MM.1S (cell line): Measurements from ENCODE around the gene S100B.

Source experiments
- DNase-seq: peaks from one replicate; pipeline ENCODE4 v3.0.0-alpha.2; 2015
- H2AFZ ChIP-seq: fragments of 300-600 bp; sonication (generic); 2 replicates; pipeline ENCODE4 v1.6.0; 2016; ENCODE audit warnings: antibody characterized with exemption, low read length
- H3F3A ChIP-seq: fragments of 300-600 bp; sonication (generic); 2 replicates; pipeline ENCODE4 v1.6.1; 2016; ENCODE audit warnings: mild to moderate bottlenecking, antibody characterized with exemption, low read length, moderate library complexity, mixed read lengths; ENCODE audit not compliant: insufficient read depth
- H3K27ac ChIP-seq: fragments of 300-600 bp; sonication (generic); 2 replicates; pipeline ENCODE4 v1.5.1; 2016; ENCODE audit warnings: mild to moderate bottlenecking, low read length
- H3K27me3 ChIP-seq: fragments of 300-600 bp; sonication (generic); replicated peaks from 2 replicates; pipeline ENCODE4 v1.6.0; 2016; ENCODE audit warnings: low read length; ENCODE audit not compliant: insufficient read depth
- H3K36me3 ChIP-seq: fragments of 300-600 bp; sonication (generic); replicated peaks from 2 replicates; pipeline ENCODE4 v1.6.1; 2016; ENCODE audit warnings: mild to moderate bottlenecking, low read length, mixed read lengths; ENCODE audit not compliant: insufficient read depth
- H3K4me1 ChIP-seq: fragments of 300-600 bp; sonication (generic); 2 replicates; pipeline ENCODE4 v1.6.1; 2016; ENCODE audit warnings: low read length, mixed read lengths
- H3K4me2 ChIP-seq: fragments of 300-600 bp; sonication (generic); 2 replicates; pipeline ENCODE4 v1.6.0; 2016; ENCODE audit warnings: low read depth, low read length
- H3K4me3 ChIP-seq: fragments of 300-600 bp; sonication (generic); 2 replicates; pipeline ENCODE4 v1.5.1; 2016; ENCODE audit warnings: low read length, mixed read lengths
- H3K79me2 ChIP-seq: fragments of 300-600 bp; sonication (generic); 2 replicates; pipeline ENCODE4 v1.6.1; 2016; ENCODE audit warnings: mixed run types, low read length, mixed read lengths
- H3K9ac ChIP-seq: fragments of 300-600 bp; sonication (generic); 2 replicates; pipeline ENCODE4 v1.6.1; 2016; ENCODE audit warnings: low read length, mixed read lengths
- H3K9me2 ChIP-seq: fragments of 300-600 bp; sonication (generic); replicated peaks from 2 replicates; pipeline ENCODE4 v1.6.1; 2016; ENCODE audit warnings: mild to moderate bottlenecking, low read length, mixed read lengths; ENCODE audit not compliant: insufficient read depth
- H3K9me3 ChIP-seq: fragments of 300-600 bp; sonication (generic); replicated peaks from 2 replicates; pipeline ENCODE4 v1.6.1; 2016; ENCODE audit warnings: mild to moderate bottlenecking, low read length, mixed read lengths; ENCODE audit not compliant: insufficient read depth
- H4K20me1 ChIP-seq: fragments of 300-600 bp; sonication (generic); 2 replicates; pipeline ENCODE4 v1.6.1; 2016; ENCODE audit warnings: mild to moderate bottlenecking, low read length, moderate library complexity, mixed read lengths; ENCODE audit not compliant: insufficient read depth
- CTCF ChIP-seq: fragments of 300-600 bp; sonication (generic); IDR thresholded peaks from 2 replicates; pipeline ENCODE4 v1.5.1; 2016; ENCODE audit warnings: antibody characterized with exemption, low read length, mixed read lengths
- EZH2 ChIP-seq: fragments of 300-600 bp; sonication (generic); optimal IDR thresholded peaks from 2 replicates; pipeline ENCODE3; 2017; ENCODE audit warnings: low read depth, mild to moderate bottlenecking, antibody characterized with exemption, low read length, mixed read lengths
- EZH2phosphoT487 ChIP-seq: fragments of 300-600 bp; sonication (generic); IDR thresholded peaks from 2 replicates; pipeline ENCODE4 v1.6.1; 2018; ENCODE audit warnings: antibody characterized with exemption, low read length

S100B gene

GRCh38 chr21:46596201-46596600 is 8.7 kb downstream of the S100B start:
- TF ChIP-seq EZH2phosphoT487 (no peak), EZH2 (no peak), CTCF (no peak)
- Histone ChIP-seq H3K4me3 (no peak overlapping the region), H3K27ac (no peak overlapping the region), H3K4me2 (no peak overlapping the region), H3K4me1 (no peaks in the 10 kb centered on the region), H3K79me2 (no peaks in the 10 kb centered on the region), H3K9ac (no peak overlapping the region), H3K9me2 (no peaks in the 10 kb centered on the region), H3F3A (no peaks in the 10 kb centered on the region), H3K27me3 (peaks cover 17% of the 10 kb centered on the region), H3K9me3 (no peaks in the 10 kb centered on the region), H4K20me1 (no peaks in the 10 kb centered on the region), H3K36me3 (no peaks in the 10 kb centered on the region), H2AFZ (no peak overlapping the region)
- DNase-seq: no peak

DNA sequence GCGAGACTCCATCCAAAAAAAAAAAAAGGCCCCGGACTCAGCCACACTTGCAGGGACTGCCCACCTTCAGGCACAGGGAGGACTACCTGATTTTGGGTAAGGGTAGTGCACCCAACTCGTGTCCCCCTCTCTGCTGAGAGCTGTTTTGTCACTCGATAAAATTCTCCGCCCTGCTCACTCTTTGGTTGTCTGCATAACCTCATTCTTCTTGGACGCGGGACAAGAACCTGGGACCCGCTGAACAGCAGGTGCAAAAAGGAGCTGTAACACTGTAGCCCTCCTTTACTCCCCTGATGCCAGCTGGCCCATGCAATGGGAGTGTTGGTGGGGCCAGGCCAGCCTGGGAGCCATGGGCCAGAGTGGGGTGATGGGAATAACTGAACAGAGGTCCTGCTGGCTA is 10.6 kb downstream of the S100B start:
- H3K9me3 ChIP-seq: no peaks in the 10 kb centered on the region
- no peak for TF ChIP-seq EZH2
- TF ChIP-seq EZH2phosphoT487: no peak
- TF ChIP-seq CTCF: no peak
- H3K4me3 ChIP-seq: no peak overlapping the region
- no peak overlapping the region for H3K4me2 ChIP-seq
- H3K4me1 ChIP-seq: no peaks in the 10 kb centered on the region
- H3F3A ChIP-seq: no peaks in the 10 kb centered on the region
- no peak overlapping the region for H2AFZ ChIP-seq
- no peak overlapping the region for H3K9ac ChIP-seq
- no peak overlapping the region for H3K27ac ChIP-seq
- peaks cover 10% of the 10 kb centered on the region for H3K27me3 ChIP-seq
- no peaks in the 10 kb centered on the region for H4K20me1 ChIP-seq
- no peak for DNase-seq
- no peaks in the 10 kb centered on the region for H3K9me2 ChIP-seq
- no peaks in the 10 kb centered on the region for H3K79me2 ChIP-seq
- no peaks in the 10 kb centered on the region for H3K36me3 ChIP-seq

- Histone ChIP-seq H3K9me3 (no peaks in the 10 kb centered on the region), H3K9me2 (no peaks in the 10 kb centered on the region), H3K4me1 (no peaks in the 10 kb centered on the region), H3K4me3 (no peak overlapping the region), H3K27ac (no peak overlapping the region), H3F3A (no peaks in the 10 kb centered on the region), H3K36me3 (no peaks in the 10 kb centered on the region), H3K9ac (no peak overlapping the region), H4K20me1 (no peaks in the 10 kb centered on the region), H3K4me2 (no peak overlapping the region), H3K27me3 (no peaks in the 10 kb centered on the region), H2AFZ (no peak overlapping the region), H3K79me2 (no peaks in the 10 kb centered on the region)
- DNase-seq: no peak
- no peak for TF ChIP-seq EZH2
- no peak for TF ChIP-seq CTCF
- no peak for TF ChIP-seq EZH2phosphoT487
Observed at GRCh38 chr21:46585191-46585953, 19.5 kb downstream of the S100B start.
